SW 1271 (cell line): ENCODE data around the gene BPIFA3.

ENCODE experiments used
- DNase-seq, 2 experiments: peaks; one replicate each; lab custom pipeline; 2025; lab: John Stamatoyannopoulos, UW

BPIFA3 gene

GRCh38 chr20:33263784-33264183, 46.6 kb downstream of the BPIFA3 start:
- no peak for DNase-seq

DNA sequence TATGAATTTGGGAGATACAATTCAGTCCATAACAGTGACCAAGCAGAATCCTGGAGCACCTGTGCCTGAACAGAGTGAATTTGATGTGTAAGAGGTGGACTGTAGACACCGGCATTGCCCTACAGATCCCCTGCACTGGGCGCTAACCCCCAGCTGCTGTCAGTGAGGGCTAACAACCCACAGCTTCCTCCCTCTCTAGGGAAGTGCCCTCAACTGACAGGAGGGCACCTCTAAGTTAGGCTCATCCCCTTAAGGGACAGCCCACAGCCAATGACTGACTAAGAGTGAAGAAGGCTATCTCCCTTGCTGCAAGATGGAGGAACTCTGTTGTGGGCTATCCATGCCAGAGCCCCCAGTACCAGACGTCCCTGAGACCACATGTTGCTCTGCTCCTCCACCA, 50.5 kb downstream of the BPIFA3 start:
- no peak for DNase-seq

- DNase-seq: no peak
These were observed 55.2 kb downstream of the BPIFA3 start for GRCh38 chr20:33272155-33272873.

DNA sequence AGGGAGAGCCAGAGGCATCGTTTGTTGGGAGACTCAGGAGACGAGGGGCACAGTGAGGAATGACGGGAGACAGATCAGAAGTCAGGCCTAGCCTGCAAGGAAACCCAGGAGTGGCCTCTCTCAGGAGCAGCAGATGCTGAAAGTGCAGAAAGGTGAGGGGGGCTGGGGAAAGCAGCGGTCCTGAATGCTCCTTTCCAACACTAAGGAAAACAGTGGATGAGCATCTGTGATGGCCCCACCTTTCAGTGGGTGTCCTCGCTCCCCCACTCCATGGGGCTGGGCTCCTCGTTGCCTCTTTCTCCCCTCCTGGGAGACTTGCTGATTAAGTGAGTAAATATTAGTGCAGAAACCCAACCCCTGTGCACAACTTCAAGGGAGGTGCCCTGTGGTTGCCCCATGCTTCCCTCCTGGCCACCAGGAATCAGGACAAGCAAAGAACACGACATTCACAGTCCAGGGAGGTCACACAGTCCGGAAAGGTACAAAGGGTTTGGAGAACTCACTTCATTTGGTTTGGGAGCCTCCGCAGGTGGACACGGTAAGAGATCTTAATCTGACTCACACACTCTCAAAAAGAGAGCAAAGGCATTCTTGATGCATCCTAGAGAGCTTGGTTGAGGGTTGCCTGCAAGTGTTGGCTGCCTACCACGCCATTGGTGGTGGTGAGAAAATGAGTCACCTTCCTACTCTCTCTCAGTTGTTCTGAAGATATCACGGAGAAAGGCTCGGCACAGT, 56.1 kb downstream of the BPIFA3 start:
- no peak for DNase-seq

- no peak for DNase-seq
These were observed 58.1 kb downstream of the BPIFA3 start for GRCh38 chr20:33275215-33275614.

DNA sequence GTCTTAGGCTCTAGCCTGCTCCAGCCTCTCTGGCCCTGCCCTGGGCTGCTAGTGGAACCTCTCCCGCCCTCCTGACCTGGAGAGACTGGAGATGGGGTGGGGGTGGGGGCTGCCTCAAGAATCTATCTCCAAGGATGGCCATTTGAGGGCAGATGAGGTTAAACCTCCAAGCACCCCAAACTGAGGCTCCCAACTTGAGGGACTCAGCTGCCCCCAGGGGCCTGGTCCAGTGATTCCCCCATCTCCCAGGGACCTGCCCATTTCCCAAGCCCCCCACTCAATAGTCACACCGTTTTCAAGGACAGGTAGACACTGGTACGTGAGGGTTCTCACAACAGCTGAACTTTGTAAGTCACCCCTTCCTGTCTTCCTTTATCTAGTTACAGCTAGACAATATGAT, 58.7 kb downstream of the BPIFA3 start:
- no peak for DNase-seq

- DNase-seq: no peak
These were observed 59.4 kb downstream of the BPIFA3 start for GRCh38 chr20:33276303-33277113.
